ENCODE results near the gene MTUS2.

The MTUS2 gene

DNA sequence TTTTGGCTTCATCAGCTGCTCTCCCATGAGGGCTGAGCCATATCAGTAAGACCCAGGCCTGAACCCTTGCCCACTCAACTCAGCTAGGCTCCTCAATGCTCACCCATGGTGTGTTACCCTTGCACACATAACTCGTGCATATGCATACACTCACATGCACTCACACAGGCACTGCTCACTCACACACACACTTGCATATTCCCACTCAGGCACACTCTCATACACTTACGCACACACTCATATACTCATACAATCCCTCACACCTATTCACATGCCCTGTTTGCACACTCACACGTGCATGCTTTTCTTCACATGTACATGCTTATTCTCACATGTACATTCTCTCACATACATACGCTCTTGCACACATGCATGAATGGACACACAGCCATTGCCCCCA lies 681.5 kb downstream of the MTUS2 start:
- TF ChIP-seq CTCF (IDR thresholded peaks at IDR 0.05), result no peak
- no peaks in the 10 kb centered on the region for H3K9me3 ChIP-seq
- H3K27me3 ChIP-seq, result peaks cover 0 to 19% of the 10 kb centered on the region in 2 donors
- H3K4me1 ChIP-seq, result peaks cover 0 to 16% (median 9%) of the 10 kb centered on the region in 4 donors
- no peak for DNase-seq
- H3K36me3 ChIP-seq, result no peaks in the 10 kb centered on the region
- intact Hi-C loops (cut with DNase I; ENCODE audit: low total_unique reads), result no loop called here
- H3K27ac ChIP-seq, result no peak overlapping the region
- H3K4me3 ChIP-seq, result no peak overlapping the region

DNA sequence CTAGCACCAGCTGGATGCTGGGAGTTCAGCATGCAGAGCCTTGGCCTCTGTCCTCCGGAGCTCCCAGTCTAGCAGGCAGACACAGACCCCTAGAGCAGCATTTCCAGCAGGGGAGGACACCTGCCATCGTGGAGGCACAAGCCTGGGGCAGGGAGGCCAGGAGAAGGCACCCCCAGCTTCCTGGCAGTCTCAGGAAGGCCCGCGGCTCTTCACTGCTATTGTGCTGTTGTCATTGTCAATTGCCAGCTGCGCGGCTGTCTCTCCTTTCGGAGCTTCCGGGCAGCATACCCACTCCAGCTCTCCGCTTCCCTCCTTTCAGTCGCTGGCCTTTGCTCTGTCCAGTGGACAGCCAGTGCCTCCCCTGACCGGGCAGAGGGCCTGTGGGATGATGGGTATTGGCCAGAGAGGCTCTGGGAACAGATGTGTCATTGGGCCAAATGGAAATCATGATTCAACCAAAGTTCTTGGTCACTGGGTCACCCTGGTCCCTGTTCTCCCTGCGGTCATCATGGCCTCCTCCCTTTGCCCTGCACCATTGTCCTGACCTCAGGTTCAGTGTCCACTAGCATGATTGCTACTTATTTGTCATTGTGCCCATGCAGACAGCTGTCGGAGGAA lies 682.4 kb downstream of the MTUS2 start:
- Histone ChIP-seq H3K9me3 (no peaks in the 10 kb centered on the region), H3K27me3 (peaks cover 0 to 19% of the 10 kb centered on the region in 2 donors), H3K4me3 (no peak overlapping the region), H3K4me1 (peaks cover 0 to 8% (median 3%) of the 10 kb centered on the region in 4 donors), H3K27ac (no peak overlapping the region), H3K36me3 (no peaks in the 10 kb centered on the region)
- DNase-seq, result no peak
- no peak for TF ChIP-seq CTCF (IDR thresholded peaks at IDR 0.05)
- intact Hi-C loops (cut with DNase I; ENCODE audit: low total_unique reads), result no loop called here

- no peak overlapping the region for H3K4me3 ChIP-seq
- intact Hi-C loops (cut with DNase I; ENCODE audit: low total_unique reads), result no loop called here
- H3K4me1 ChIP-seq, result peaks cover 0 to 6% (median 3%) of the 10 kb centered on the region in 4 donors
- no peak for TF ChIP-seq CTCF (IDR thresholded peaks at IDR 0.05)
- H3K9me3 ChIP-seq, result no peaks in the 10 kb centered on the region
- no peak overlapping the region for H3K27ac ChIP-seq
- H3K27me3 ChIP-seq, result peaks cover 0 to 19% of the 10 kb centered on the region in 2 donors
- no peak for DNase-seq
- no peaks in the 10 kb centered on the region for H3K36me3 ChIP-seq
Measured at GRCh38 chr13:29503041-29503837, 683.1 kb downstream of the MTUS2 start.

- intact Hi-C loops (cut with DNase I; ENCODE audit: low total_unique reads), result loop anchor here (5.0 kb wide), 1 partner anchor 203 kb away; no protein-coding TSS in a partner anchor
- H3K4me1 ChIP-seq, result peaks cover 0 to 10% (median 4%) of the 10 kb centered on the region in 4 donors
- no peaks in the 10 kb centered on the region for H3K36me3 ChIP-seq
- peaks cover 0 to 19% of the 10 kb centered on the region in 2 donors for H3K27me3 ChIP-seq
- H3K9me3 ChIP-seq, result no peaks in the 10 kb centered on the region
- TF ChIP-seq CTCF (IDR thresholded peaks at IDR 0.05), result no peak
- no peak for DNase-seq
- no peak overlapping the region for H3K27ac ChIP-seq
- no peak overlapping the region for H3K4me3 ChIP-seq
Measured at GRCh38 chr13:29504691-29505090, 684.6 kb downstream of the MTUS2 start.

GRCh38 chr13:29505511-29505910 lies 685.4 kb downstream of the MTUS2 start:
- no peak for DNase-seq
- Histone ChIP-seq H3K4me3 (no peak overlapping the region), H3K9me3 (no peaks in the 10 kb centered on the region), H3K27me3 (peaks cover 0 to 19% of the 10 kb centered on the region in 2 donors), H3K27ac (no peak overlapping the region), H3K4me1 (peaks cover 0 to 10% (median 4%) of the 10 kb centered on the region in 4 donors), H3K36me3 (peaks cover 0 to under 1% (median 0%) of the 10 kb centered on the region in 3 donors)
- intact Hi-C loops (cut with DNase I; ENCODE audit: low total_unique reads), result loop anchor here (5.0 kb wide), 1 partner anchor 202 kb away; no protein-coding TSS in a partner anchor
- TF ChIP-seq CTCF (IDR thresholded peaks at IDR 0.05), result no peak

All from tibial artery (tissue), 4 donors.